Tongue (tissue), 2 donors: ENCODE data around the gene RPL36A. TPM values are rescaled to one million over a fixed set of nuclear protein-coding genes. Genes with fewer than 3 reads are reported as not detected.

Experiments
- DNase-seq: peaks from one replicate; pipeline ENCODE4 v3.0.0-alpha.2; 2015
- total RNA-seq: library from RNA; depleted of rRNA; stranded (reverse); fragments of >200 nt; gene quantifications from one replicate; pipeline ENCODE4 v1.2.3, GENCODE V29; 2014

The RPL36A gene
- total RNA-seq, 1 donor from 2014 or later, result 198 TPM

GRCh38 chrX:101393530-101394305, 2.9 kb downstream of the RPL36A start:
- DNase-seq, result no peak

GRCh38 chrX:101394372-101394771, 3.6 kb downstream of the RPL36A start:
- DNase-seq, result no peak

- DNase-seq, result no peak
These were observed 5.0 kb downstream of the RPL36A start for GRCh38 chrX:101395789-101396188.

GRCh38 chrX:101397779-101398178, 7.0 kb downstream of the RPL36A start:
- no peak for DNase-seq

GRCh38 chrX:101398694-101399093, 7.9 kb downstream of the RPL36A start:
- no peak for DNase-seq

- no peak for DNase-seq
These were observed 9.0 kb downstream of the RPL36A start for GRCh38 chrX:101399825-101400224.

GRCh38 chrX:101407167-101407747, 16.4 kb downstream of the RPL36A start:
- DNase-seq, result no peak

- DNase-seq, result peak; percentile 98
These were observed 17.1 kb downstream of the RPL36A start, which contains the start of the genes GLA and HNRNPH2 for GRCh38 chrX:101407748-101408531. Gene GLA (minus strand): TSS chrX:101407925. CDS start chrX:101407903, 22 bp downstream. Gene HNRNPH2 (plus strand): TSS chrX:101408222. CDS start chrX:101411989, 3,767 bp downstream.

- DNase-seq, result no peak
These were observed 17.7 kb downstream of the RPL36A start for GRCh38 chrX:101408532-101408841.

- DNase-seq, result no peak
These were observed 18.2 kb downstream of the RPL36A start for GRCh38 chrX:101409043-101409442.

- peak; percentile 31 for DNase-seq
These were observed 19.6 kb downstream of the RPL36A start for GRCh38 chrX:101410461-101410860.

- DNase-seq, result no peak
These were observed 21.2 kb downstream of the RPL36A start for GRCh38 chrX:101411984-101412383.

- DNase-seq, result peak; percentile 85
These were observed 24.7 kb downstream of the RPL36A start for GRCh38 chrX:101415180-101416145.

GRCh38 chrX:101416691-101417090, 25.9 kb downstream of the RPL36A start:
- no peak for DNase-seq

GRCh38 chrX:101417190-101417589, 26.4 kb downstream of the RPL36A start:
- no peak for DNase-seq

- DNase-seq, result peak; percentile 78
These were observed 27.4 kb downstream of the RPL36A start for GRCh38 chrX:101417981-101418841.

GRCh38 chrX:101419489-101419888, 28.7 kb downstream of the RPL36A start:
- DNase-seq, result no peak

- DNase-seq, result no peak
These were observed 37.1 kb downstream of the RPL36A start for GRCh38 chrX:101427954-101428353.

- no peak for DNase-seq
These were observed 39.1 kb downstream of the RPL36A start for GRCh38 chrX:101429934-101430333.

GRCh38 chrX:101430457-101431078, 39.8 kb downstream of the RPL36A start:
- no peak for DNase-seq
